ENCODE results near the gene BZW1.

The BZW1 gene

DNA sequence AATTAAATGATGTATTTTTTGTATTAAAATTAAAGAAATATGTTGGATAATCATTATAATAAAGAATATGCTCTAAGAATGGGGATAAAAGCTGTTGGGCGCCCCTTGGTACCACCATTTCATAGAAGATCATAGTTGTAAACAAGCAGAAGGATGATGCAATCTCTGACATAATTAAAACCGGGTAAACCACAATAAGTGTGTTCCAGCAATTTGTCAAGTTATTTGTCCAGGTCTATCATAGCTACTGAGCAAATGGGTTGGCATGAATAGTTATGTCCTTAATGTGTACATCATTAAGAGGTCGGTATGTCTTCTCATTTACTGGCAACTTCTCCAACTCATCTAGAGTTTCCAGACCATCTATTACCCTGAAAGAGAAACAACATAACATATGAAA lies 59.4 kb downstream of the BZW1 start:
- DNase-seq: no peak

DNA sequence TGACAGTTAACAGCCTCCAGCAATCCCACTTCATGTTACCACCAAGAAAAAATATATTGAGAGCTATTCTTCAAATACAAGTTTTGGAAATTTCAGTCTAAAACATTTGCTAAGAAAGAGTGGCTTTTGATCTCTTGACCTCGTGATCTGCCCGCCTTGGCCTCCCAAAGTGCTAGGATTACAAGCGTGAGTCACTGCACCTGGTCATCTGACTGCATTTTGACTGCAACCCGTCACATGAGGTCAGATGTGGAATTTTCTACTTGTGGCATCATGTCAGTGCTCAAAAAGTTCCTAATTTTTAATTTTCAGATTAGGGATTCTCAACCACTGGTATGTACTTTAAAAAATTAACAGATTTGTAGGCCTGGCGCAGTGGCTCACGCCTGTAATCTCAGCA lies 61.9 kb downstream of the BZW1 start:
- DNase-seq: no peak

All from anterior cingulate cortex (tissue), 58 donors.